ENCODE measurements around the gene HUWE1.
"Not testable (repeated sequence)": the region's sequence is repeated elsewhere in the genome, so short reads cannot be mapped to it uniquely, and the experiment has no call there.

HUWE1 gene, protein sequence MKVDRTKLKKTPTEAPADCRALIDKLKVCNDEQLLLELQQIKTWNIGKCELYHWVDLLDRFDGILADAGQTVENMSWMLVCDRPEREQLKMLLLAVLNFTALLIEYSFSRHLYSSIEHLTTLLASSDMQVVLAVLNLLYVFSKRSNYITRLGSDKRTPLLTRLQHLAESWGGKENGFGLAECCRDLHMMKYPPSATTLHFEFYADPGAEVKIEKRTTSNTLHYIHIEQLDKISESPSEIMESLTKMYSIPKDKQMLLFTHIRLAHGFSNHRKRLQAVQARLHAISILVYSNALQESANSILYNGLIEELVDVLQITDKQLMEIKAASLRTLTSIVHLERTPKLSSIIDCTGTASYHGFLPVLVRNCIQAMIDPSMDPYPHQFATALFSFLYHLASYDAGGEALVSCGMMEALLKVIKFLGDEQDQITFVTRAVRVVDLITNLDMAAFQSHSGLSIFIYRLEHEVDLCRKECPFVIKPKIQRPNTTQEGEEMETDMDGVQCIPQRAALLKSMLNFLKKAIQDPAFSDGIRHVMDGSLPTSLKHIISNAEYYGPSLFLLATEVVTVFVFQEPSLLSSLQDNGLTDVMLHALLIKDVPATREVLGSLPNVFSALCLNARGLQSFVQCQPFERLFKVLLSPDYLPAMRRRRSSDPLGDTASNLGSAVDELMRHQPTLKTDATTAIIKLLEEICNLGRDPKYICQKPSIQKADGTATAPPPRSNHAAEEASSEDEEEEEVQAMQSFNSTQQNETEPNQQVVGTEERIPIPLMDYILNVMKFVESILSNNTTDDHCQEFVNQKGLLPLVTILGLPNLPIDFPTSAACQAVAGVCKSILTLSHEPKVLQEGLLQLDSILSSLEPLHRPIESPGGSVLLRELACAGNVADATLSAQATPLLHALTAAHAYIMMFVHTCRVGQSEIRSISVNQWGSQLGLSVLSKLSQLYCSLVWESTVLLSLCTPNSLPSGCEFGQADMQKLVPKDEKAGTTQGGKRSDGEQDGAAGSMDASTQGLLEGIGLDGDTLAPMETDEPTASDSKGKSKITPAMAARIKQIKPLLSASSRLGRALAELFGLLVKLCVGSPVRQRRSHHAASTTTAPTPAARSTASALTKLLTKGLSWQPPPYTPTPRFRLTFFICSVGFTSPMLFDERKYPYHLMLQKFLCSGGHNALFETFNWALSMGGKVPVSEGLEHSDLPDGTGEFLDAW (N-terminal part only)

GRCh38 chrX:53686151-53686885 lies at the start of gene HUWE1:
Gene HUWE1, minus strand, starts transcription at chrX:53686719. Its CDS starts 32,612 bp downstream, at chrX:53654107.
- peak; percentile 61 for DNase-seq

GRCh38 chrX:53732797-53733196 lies 46.3 kb upstream of the HUWE1 start:
- no peak for DNase-seq

DNA sequence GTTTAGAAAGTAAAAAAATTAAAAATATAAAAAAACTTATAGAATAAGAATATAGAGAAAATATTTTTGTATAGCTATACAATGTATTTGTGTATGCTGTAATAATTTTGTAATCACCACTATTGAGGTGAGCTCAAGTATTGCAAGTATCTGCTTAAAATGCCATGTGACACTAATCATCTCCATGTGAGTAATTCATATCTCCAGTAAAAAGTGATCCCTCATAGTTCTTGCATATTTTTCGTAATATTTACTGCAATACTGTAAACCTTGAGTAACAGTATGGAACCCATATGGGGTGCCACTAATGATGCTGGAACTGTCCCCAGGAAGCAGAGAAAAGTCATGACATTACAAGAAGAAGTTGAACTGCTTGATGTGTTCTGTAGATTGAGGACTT lies 43.2 kb upstream of the HUWE1 start:
- no peak for DNase-seq

DNA sequence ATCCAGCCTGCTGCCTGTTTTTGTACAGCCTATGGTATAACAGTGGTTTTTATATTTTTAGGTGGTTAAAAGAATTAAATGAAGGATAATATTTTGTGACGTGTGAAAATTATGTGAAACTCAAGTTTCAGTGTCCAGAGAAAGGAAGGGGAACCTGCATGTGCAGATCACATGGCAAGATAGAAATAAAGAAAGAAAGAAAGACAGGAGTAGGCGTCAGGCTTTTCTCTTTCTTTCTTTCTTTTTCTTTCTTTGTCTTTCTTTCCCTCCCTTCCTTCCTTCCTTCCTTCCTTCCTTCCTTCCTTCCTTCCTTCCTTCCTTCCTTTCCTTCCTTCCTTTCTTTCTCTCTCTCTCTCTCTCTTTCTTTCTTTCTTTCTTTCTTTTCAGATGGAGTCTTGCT lies 42.0 kb upstream of the HUWE1 start:
- DNase-seq: no peak

GRCh38 chrX:53724872-53725271 lies 38.4 kb upstream of the HUWE1 start:
- no peak for DNase-seq

DNA sequence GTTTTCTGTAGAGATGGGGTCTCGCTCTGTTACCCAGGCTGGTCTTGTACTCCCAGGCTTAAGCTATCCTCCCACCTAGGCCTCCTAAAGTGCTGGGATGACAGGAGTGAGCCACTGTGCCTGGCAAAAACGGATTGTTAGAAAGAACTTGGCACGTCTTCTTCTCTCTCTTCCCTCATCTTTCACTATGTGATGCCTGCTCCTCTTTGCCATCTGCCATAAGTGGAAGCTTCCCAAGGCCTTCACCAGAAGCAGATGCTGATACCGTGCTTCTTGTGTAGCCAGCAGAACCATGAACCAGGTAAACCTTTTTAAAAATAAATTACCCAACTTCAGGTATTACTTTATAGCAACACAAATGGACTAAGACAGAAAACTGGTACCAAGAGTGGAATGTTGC lies 36.9 kb upstream of the HUWE1 start:
- no peak for DNase-seq

GRCh38 chrX:53721610-53722009 lies 35.1 kb upstream of the HUWE1 start:
- not testable (repeated sequence) for DNase-seq

GRCh38 chrX:53719666-53720065 lies 33.1 kb upstream of the HUWE1 start:
- not testable (repeated sequence) for DNase-seq

GRCh38 chrX:53718073-53718472 lies 31.6 kb upstream of the HUWE1 start:
- DNase-seq: no peak

GRCh38 chrX:53717205-53717604 lies 30.7 kb upstream of the HUWE1 start:
- DNase-seq: no peak

GRCh38 chrX:53716328-53717088 lies 30.0 kb upstream of the HUWE1 start:
- no peak for DNase-seq

GRCh38 chrX:53715346-53715924 lies 28.9 kb upstream of the HUWE1 start:
- no peak for DNase-seq

- no peak for DNase-seq
These were observed 28.2 kb upstream of the HUWE1 start for GRCh38 chrX:53714580-53715345.

DNA sequence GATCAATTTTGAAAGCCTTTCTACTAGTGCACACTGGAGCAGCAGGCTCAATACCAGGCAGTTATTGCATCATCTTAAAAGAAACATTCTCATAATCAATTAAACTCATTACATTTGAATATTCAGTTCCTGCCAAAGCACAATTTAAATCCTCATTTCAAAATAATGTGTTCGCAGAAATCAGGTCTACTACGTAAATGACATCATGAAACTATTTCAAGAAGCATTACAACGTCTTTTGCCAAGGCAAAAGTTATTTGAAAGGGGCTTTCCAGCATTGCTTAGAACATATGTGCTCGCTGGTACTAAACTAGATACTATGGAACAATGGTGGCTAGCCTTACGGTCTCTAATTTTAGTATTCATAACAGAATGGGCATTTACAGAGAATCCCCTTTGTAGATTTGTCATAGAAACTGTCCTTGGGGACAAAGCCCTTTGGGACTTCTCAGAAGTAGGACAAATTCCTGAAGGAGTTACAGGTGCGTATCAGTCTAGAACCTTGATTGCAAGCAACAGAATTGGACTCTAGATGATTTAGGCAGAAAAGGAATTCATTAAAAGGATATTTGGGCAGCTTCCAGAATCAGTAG lies 27.6 kb upstream of the HUWE1 start:
- no peak for DNase-seq

DNA sequence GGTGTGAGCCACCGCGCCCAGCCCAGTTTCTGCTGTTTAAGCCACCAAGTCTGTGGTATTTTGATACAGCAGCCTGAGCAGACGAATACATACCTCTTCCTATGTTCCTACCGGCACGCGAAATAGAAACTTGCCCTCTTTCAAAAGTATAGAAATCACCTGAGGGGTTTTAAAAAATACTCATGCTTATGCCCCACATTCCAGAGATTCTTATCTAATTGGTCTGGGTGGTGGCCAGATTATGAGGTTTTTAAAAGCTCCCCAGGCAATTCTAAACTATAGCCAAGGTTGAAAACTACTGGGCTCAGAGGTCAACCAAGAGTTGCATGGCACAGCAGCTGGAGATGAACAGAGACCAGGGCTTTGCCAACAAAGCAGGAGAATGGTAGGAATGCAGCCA lies 24.9 kb upstream of the HUWE1 start:
- no peak for DNase-seq

- DNase-seq: no peak
These were observed 18.3 kb upstream of the HUWE1 start for GRCh38 chrX:53704854-53705253.

DNA sequence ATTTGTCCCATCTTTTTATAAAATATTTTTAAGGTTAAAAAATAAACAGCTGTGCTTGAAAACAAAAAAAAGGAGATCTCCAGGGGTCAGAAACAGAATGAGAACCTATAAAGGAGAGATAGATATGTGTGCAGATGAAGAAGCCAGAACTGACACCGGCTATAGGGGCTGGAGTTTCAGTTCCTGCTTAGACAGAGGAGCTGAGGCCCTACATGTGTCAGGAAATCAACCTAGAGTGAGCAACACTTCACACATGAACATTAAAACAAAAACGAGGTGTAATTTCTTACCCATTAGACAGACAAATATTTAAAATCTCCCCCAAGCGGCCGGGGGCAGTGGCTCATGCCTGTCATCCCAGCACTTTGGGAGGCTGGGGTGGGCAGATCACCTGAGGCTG lies 17.8 kb upstream of the HUWE1 start:
- DNase-seq: no peak

DNA sequence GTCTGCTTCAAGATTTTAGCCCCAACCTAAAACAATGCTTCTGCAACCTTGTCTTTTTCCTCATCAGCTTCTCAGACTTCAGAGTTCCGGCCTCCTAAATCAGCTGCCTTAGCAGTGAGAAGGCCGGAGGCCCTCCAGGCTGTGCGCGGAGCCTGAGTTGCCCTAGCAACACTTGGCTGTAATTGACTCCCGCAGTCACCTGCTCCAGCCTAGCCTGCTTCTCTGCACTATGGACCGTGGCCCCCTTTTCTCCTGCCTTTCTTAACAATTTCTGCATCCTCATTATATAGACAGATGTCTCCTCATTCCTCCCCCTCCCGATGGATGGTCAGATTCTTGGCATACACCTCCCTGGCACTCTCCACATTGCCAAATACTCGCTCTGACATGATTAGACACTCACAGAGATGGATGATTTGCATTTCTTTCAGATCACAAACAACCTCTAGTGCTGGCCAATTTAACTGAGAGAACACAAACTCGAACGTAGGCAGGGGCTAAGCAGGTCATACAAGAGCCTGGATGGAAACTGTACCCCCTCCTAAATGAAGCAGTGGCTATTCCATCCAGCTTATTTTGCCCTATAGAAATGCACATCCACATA lies 9.5 kb upstream of the HUWE1 start:
- DNase-seq: peak; percentile 1

GRCh38 chrX:53694642-53695041 lies 8.1 kb upstream of the HUWE1 start:
- DNase-seq: no peak

DNA sequence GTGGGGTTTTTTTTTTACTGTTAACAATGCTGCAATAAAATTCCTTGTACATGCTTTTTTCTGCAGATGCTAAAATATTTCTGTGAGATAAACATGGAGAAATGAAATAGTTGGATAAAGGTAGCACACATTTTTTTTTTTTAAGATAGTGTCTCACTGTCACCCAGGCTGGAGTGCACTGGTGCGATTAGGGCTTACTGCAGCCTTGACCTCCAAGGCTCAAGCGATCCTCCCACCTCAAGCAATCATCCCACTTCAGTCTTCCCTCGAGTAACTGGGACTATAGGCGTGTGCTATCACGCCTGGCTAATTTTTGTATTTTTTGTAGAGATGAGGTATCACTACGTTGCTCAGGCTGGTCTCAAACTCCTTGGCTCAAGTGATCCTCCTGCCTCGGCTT lies 1.8 kb upstream of the HUWE1 start:
- DNase-seq: no peak
